ENCODE data around the gene ANKS1A.
"Not testable (repeated sequence)": the region's sequence is repeated elsewhere in the genome, so short reads cannot be mapped to it uniquely, and the experiment has no call there.

ANKS1A gene

DNA sequence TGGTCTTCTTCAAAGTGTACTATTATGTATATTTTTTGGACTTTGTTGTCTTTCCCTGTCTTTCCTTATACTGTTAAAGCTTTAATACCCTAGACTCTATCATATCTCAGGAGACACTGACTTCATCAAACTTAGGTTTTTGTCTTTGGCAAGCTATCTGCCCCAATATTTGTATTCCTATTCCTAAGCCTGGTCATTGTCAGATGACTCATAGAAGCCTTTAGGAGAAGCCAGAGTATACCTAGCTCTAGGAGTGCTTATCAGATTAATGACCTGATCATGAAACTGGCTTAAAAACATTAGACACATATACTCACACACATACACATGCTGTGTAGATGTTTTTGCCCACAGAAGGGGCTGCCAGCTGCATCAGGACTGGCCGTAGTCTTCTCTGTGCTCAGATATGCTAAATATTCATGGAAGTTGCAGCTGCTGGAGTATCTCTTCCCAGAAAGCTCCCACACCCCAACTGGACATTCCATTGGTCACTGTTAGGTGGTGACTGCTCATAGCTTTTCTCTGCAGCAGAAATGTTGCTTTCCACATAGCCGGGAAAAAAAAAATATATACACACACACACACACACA lies 102.0 kb downstream of the ANKS1A start:
- DNase-seq (ENCODE audit: low read depth in 3 of 3, low spot score in 1 of 3): no peak

DNA sequence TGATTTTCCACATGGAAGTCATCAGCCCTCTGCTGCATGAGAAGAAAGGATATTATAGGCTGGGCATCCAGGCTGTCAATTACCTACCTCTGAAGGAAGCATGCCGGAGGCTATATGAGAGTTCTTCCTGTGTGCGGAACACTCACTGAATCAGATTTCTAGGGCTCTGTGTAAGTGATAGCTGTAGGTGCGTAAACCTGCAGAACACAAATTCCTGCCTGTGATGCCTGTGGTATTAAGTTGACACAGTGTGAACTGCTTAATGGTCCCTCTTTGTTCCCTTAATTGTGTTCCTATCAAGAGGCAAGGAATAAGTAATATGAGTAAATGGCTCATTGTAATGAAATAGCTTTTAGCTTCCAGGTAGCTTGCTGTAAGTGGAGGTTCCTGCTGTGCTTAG lies 103.3 kb downstream of the ANKS1A start:
- no peak for DNase-seq (ENCODE audit: low read depth in 3 of 3, low spot score in 1 of 3)

DNA sequence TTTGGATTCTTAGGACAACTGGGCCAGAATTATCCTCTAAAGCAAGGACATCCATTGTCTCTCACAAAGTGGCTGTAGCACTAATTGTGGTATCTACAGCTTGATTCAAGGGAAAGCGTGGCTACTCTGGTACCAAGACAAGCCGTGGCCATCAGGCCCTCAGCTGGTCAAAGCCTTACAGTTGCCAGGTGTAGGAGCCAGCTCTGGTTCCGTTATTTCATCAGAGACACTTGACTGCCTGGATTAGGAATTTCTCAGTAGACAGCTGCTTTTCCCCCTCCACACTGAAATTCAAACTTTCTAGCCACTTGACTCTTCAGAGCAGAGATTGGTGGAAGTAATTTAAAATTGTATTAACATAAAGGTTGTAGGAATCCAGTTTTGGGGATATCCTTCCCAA lies 104.2 kb downstream of the ANKS1A start:
- no peak for DNase-seq (ENCODE audit: low read depth in 3 of 3, low spot score in 1 of 3)

DNA sequence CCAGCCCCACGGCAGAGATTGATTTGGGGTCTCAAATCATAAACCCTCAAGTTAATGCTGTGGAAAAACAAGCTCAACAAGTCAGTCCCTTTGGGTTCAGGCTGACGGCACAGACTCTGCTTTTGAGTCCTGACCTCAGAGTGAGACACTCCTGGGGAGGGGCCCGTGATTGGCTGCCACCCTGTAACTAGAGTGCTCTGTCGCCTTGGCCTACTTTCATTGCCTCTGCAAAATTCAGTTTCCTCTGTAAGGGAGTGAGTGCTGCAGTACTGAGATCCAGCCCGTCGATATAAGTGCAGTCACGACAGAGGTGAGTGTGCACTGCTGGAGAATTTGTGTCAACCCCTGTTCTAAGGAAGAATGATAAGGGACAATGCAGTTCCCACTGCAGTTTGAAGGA lies 105.6 kb downstream of the ANKS1A start:
- no peak for DNase-seq (ENCODE audit: low read depth in 3 of 3, low spot score in 1 of 3)

DNA sequence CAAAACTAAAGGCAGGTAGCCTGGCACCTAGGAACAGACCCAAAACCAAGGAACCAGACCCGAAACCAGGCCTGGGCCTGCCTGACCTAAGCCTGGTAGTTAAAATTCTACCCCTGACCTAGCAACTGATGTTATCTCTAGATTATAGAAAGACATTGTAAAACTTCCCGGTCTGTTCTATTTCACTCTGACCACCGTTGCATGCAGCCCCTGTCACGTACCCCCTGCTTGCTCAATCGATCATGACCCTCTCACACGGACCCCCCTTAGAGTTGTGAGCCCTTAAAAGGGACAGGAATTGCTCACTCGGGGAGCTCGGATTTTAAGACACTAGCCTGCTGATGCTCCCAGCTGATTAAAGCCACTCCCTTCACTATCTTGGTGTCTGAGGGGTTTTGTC lies 109.4 kb downstream of the ANKS1A start:
- DNase-seq (ENCODE audit: low read depth in 3 of 3, low spot score in 1 of 3): not testable (repeated sequence)

DNA sequence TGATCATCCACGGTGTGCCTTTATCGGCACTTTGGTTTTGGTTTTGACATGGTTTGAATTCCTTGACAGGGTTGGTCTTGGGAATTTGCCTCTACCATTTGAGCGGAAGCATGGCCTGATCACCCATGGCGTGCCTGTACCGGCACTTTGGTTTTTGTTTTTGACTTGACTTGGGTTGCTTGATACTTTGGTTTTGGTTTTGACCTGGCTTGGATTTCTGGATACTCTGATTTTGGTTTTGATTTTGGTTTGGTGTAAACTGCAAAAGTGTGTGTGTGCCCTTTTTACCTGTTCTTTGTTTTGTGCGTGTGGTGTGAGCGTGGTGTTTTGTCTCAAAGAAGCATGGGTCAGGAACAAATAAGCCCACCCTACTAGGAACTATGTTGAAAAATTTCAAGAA lies 110.1 kb downstream of the ANKS1A start:
- not testable (repeated sequence) for DNase-seq (ENCODE audit: low read depth in 3 of 3, low spot score in 1 of 3)

DNA sequence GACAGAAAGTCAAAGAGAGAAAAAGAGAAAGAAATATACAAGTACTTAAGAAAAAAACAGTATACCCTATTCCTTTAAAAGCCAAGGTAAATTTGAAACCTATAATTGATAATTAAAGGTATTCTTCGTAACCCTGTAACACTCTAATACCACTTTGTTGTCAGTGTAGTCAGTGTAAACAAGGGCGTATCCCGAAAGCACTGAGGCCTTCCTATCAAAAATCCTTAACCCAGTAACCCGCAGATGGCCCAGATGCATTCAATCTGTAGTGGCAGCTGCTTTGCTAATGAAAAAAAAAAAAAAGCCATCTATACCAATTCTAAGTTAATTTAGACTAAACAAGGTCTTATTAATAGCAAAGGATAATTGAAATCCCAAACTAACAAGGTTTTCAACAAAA lies 110.9 kb downstream of the ANKS1A start:
- DNase-seq (ENCODE audit: low read depth in 3 of 3, low spot score in 1 of 3): not testable (repeated sequence)

DNA sequence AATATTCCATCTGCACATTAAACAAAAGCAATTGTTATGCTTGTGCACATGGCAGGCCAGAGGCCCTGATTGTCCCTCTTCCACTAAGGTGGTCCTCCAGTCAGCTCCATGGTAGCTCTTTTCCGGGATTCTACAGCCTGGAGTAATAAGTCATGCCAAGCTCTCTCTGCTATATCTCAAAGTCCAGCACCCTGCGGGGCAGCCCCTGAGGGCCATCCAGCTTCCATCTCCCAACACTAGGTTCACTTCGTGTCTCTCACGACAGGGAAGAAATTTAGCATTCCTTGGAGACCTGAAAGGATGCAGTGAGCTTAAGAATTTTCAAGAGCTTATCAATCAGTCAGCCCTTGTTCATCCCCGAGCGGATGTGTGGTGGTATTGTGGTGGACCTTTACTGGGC lies 112.3 kb downstream of the ANKS1A start:
- not testable (repeated sequence) for DNase-seq (ENCODE audit: low read depth in 3 of 3, low spot score in 1 of 3)

DNA sequence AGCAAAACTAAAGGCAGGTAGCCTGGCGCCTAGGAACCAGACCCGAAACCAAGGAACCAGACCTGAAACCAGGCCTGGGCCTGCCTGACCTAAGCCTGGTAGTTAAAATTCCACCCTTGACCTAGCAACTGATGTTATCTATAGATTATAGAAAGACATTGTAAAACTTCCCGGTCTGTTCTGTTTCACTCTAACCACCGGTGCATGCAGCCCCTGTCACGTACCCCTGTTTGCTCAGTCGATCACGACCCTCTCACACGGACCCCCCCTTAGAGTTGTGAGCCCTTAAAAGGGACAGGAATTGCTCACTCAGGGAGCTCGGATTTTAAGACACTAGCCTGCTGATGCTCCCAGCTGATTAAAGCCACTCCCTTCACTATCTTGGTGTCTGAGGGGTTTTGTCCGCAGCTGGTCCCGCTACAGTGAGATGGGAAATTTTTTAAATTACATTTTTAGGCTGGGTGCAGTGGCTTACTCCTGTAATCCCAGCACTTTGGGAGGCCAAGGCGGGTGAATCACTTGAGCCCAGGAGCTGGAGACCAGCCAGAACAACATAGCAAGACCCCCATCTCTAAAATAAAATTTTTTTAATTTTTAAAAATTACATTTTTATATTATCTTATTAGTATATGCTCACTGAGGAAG lies 115.0 kb downstream of the ANKS1A start:
- DNase-seq (ENCODE audit: low read depth in 3 of 3, low spot score in 1 of 3): not testable (repeated sequence)

DNA sequence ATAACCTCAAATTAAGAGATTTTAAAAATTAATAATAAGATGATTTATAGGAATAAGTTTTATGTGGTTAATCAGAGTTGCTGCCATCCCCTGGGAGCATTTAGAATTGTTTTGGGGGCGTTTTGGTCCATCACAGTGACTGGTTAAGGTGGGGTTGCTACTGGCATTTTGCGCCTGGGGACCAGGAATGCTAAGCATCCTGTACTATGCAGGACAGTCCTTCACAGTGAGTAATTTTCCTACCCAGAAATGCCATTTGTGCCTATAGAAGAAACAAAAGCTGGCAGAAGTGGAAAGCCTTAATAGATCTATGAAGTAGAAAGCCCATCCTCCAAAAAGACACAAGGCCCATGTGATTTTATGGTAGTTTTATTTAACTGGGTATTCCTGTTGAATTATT lies 118.0 kb downstream of the ANKS1A start:
- DNase-seq (ENCODE audit: low read depth in 3 of 3, low spot score in 1 of 3): no peak

DNA sequence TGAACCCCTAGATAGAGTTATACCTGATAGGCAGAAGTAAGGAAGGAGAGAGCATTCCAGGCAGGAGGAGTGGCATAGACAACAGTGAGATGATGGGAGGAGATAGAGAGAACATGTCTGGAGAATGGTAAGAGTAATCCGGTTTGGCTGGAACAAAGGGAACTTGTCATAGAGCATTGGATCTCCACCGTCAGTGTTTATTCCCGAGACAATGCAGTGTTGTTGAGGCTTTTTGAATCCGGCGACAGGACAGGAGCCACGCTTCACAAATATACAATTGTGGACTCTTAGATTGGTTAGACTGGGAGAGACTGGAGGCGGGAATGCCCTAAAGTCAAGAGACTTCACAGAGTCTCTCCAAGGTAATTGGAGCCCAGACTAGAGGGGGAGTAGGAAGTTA lies 119.8 kb downstream of the ANKS1A start:
- no peak for DNase-seq (ENCODE audit: low read depth in 3 of 3, low spot score in 1 of 3)

DNA sequence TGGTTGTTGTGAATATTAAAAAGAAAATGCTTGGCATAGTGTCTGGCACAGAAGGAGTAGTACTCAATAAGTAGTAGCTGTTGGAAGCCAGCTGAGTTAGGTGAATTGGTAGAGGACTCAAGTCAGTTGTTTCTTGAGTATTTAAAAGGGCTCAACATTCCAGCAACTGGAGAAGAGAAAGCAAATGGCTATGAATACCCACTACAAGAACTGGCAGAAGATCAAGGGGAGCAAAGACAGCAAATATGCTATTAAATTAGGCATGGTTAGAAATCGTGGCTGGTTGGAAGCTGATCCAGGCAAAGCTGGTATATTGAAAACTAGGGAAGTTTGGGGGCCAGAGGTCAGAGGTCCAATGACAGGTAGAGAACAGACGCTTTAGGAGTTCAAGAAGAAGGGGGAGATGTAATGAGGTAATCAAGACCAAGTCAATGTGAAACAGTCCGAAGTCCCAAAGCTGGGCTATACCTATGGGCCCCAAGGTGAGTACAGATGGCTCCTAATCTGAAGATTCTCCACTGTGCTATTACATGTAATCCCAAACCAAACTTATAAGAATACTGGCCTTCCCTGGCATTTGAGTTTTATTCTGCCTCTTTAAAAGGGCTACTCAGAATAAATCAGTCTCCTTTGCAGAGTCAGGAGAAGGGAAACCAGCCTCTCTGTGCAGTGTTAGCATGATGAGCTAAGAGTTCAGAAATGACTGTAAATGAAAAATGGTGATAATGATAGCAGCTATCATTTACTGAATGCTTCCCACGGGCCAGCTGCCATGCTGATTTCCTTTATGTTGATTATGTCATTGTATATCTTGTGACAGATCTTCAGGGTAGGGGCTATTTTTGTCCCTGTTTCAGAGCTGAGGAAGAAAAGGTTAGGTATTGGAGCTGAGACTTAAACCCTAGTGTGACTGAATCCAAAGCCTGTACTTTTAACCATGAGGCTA lies 122.3 kb downstream of the ANKS1A start:
- no peak for DNase-seq (ENCODE audit: low read depth in 3 of 3, low spot score in 1 of 3)

DNA sequence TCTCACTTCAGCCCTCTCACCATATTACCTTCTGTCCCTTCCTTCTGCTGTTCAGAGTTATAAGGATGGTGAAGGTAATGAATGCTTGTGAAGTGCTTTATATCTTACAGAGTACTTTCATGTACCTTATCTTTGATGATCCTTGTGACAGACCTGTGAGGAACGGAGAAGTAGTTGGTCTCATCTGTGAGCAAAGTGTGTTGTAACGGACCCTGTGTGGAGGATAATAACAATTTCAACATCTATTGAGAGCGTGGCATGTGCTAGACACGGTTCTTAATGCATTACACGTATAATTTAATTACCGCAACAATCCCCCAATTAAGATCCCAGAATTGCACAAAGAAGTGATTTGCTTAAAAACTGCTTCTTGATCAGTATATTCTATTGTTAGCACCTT lies 124.6 kb downstream of the ANKS1A start:
- no peak for DNase-seq (ENCODE audit: low read depth in 3 of 3, low spot score in 1 of 3)

DNA sequence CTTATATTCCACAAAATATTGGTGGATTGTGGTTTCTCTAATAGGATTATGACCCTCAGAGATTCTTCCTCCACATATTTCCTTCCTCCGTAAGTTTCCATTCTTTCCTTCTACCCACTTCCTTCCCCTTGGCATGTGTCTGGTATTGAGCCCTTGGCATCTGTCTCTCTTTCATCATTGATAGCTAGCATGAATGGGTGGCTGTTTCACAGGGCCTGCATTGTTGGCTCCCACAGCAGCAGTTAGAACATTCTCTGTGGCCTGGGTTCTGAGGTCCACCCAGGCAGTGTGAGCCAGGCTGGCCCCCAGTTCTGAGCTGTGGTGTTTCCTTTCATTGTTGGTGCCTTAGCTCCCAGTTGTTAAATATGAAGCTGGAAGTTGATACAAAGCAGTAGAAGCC lies 125.3 kb downstream of the ANKS1A start:
- DNase-seq (ENCODE audit: low read depth in 3 of 3, low spot score in 1 of 3): no peak

DNA sequence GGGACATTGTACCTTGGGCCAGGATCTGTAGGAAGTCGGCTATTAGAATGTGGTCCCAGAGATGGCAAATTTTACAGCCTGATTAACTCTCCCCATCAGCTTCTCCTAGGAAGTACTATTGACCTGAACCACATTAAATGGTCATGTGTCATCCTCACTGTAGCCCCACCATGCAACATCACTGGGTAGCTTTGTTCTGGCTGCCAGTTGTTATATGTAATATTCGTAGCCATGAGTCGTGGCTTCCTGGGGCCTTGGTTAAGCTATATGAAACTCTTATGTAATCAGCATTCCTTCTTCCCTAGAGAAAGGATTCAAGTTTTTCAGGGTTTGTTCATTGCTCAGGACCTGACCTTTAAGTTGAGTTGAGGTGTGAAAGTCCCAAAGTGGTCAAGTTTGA lies 125.7 kb downstream of the ANKS1A start:
- no peak for DNase-seq (ENCODE audit: low read depth in 3 of 3, low spot score in 1 of 3)

DNA sequence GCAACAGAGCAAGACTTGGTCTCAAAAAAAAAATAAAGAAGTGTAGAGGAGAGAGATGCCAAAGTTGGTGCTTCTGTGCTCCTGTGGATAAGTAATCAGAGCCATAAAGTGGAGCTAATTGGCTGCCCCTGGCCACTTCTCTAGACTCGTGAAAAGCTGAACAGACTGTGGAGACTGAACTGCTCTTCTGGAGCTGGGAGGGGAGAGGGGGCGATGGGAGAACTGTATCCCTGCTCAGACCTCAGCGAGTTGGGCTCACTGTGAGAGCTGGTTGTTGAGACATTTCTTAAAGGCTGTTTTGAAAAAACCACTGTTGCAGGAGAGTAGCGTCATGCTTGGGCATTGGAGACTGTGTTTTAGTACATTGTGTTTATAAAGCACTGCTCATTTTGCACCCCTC lies 126.4 kb downstream of the ANKS1A start:
- DNase-seq (ENCODE audit: low read depth in 3 of 3, low spot score in 1 of 3): no peak

DNA sequence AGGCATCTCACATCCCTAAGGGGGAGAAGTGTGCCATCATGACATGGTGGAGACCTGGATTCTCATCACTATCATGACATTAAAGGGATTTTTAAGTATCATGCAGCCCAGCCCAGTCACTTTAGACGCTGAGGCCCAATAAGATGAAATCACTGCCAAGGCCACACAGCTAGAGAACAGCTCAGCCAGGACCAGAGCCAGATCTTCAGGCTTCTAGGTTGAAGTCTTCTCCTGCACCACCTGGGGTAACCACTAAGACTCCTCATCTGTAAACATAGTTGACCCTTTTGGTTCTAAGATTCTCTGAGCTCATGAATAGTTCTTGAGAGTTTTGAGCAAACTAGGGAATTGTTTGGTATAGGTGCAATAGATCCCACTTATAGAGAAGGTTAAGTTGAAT lies 126.9 kb downstream of the ANKS1A start:
- no peak for DNase-seq (ENCODE audit: low read depth in 3 of 3, low spot score in 1 of 3)

DNA sequence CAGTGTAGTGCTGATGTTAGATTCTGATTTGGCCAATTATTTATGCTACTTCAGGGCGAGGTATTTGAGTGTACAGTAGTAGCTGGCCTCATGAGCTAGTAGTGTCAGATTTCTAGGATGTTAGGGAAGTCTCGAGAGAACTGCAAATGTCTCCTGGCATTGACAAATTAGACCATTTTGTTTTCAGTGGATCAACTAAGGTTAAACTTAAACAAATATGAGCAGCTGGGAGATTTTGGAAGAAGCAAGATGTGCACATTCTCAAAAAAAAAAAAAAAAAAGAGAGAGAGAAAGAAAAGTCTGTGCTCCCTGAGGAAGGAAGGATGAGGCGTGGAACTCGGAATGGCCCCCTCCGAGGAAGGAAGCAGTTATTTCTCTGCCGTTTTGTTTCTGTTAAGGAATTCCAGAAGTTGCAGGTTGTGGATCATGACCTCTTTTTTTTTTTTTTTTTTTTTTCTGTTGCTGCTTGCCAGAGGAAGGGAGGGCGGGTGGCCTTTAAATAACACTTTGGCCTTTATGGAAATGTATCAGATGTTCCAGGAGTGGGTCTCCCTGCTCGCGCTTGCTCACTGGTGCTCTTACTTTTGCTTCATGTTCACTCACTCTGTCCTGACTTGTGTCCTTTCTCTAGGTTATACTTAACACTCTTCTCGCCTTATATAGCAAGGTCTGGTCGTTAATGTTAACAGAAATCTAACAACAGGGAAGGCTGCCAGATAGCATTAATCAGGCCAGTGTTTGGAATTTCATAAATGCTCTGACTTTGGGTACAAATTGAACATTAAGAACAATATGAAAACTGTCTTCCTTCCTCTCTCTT lies 127.7 kb downstream of the ANKS1A start:
- no peak for DNase-seq (ENCODE audit: low read depth in 3 of 3, low spot score in 1 of 3)

DNA sequence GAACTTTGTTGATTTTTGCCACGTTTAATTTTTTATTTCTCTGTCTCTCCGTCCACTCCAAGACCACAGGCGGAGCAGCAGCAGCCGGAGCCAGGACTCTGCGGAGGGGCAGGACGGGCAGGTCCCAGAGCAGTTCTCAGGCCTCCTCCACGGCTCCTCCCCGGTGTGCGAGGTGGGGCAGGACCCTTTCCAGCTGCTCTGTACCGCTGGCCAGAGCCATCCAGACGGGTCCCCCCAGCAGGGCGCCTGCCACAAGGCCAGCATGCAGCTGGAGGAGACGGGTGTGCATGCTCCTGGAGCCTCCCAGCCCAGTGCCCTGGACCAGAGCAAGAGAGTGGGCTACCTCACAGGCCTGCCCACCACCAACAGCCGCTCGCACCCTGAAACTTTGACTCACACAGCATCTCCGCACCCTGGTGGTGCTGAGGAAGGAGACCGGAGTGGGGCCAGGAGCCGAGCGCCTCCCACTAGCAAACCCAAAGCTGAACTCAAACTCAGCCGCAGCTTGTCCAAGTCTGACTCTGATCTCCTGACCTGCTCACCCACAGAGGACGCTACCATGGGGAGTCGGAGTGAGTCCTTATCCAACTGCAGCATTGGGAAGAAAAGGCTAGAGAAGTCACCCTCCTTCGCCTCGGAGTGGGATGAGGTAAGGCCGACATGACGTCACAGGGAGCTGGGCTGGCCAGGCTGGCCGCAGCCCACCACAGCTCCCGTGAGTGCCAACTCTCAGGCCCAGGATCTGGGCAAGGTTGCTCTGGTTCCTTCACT lies 128.5 kb downstream of the ANKS1A start:
- no peak for DNase-seq (ENCODE audit: low read depth in 3 of 3, low spot score in 1 of 3)

DNA sequence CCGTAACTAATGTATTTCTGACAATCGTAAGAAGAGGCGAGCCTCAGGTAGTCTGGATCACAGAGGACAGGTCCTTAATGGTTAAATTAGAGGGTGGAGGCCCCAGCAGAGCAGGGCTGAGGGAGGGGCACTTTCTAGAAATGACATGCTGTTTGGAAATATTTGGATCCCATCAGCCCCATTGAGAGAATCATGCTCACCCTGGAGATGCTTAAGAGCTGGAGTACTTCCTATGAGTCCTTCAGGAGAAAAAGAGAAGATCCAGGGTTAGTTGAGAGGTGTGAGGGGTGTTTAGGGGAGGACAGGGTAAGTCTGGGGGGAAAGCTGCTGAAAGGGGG lies 129.1 kb downstream of the ANKS1A start:
- DNase-seq (ENCODE audit: low read depth in 3 of 3, low spot score in 1 of 3): no peak

DNA sequence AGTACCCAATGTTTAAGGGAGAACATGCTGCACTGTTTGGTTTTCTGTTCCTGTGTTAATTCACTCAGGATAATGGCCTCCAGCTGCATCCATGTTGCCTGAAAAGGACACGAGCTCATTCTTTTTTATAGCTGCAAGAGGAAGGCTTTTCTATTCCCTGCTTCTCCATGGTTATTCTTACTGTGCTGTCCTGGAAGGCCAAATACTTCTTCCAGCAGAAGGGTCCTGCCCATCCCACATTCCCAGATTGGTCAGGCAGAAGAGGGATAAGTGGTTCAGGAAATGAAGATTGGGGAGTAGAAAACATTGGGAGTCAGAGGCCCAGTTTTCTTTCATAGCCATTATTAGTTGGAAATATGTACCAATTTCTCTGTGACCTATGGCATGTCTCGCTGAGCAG lies 129.7 kb downstream of the ANKS1A start:
- no peak for DNase-seq (ENCODE audit: low read depth in 3 of 3, low spot score in 1 of 3)

All from stimulated activated CD4-positive, alpha-beta T cell treated with anti-CD3 and anti-CD28 coated beads, TNF-alpha, amount 100 ng/mL, for 1 hour (primary cell).